Motor neuron (in vitro differentiated cells): Measurements from ENCODE around the gene TMC8. TPM values are rescaled to one million over a fixed set of nuclear protein-coding genes. Genes with fewer than 3 reads are reported as not detected.

Experiments used
- ATAC-seq, 8 experiments: fragments of 200-7000 bp; cut with Tn5 transposase; replicated peaks in 6 of 8; 2 replicates each; pipeline ENCODE4 v1.8.0; 2021; ENCODE audit warnings: mild to moderate bottlenecking in 8 of 8, moderate library complexity in 8 of 8
- H3K27ac ChIP-seq, 2 donors: fragments of 250-450 bp; sonication (Bioruptor Pico); 2 replicates each; pipeline ENCODE4 v1.9.0; 2021; ENCODE audit warnings: antibody characterized with exemption in 2 of 2, mild to moderate bottlenecking in 2 of 2, moderate library complexity in 1 of 2
- H3K4me1 ChIP-seq, 2 donors: fragments of 250-450 bp; sonication (Bioruptor Pico); replicated peaks in 1 of 2; 2 replicates each; pipeline ENCODE4 v1.6.1; 2021; ENCODE audit warnings: antibody characterized with exemption in 2 of 2, mild to moderate bottlenecking in 2 of 2, moderate library complexity in 1 of 2
- H3K4me3 ChIP-seq, 5 donors: fragments of 250-450 bp; sonication (Bioruptor Pico); 2 replicates each; pipeline ENCODE4 v1.9.0; 2021; ENCODE audit warnings: antibody characterized with exemption in 5 of 5, mild to moderate bottlenecking in 5 of 5, moderate library complexity in 4 of 5
- WGBS, 10 experiments: fragments of 450-650 bp; shearing (Covaris generic); methylation state at CpG; one replicate each; pipeline ENCODE4 v1.0.0; 2022; 5-methylcytosine and 5-hydroxymethylcytosine counted together
- in situ Hi-C, 9 experiments: fragments of 400-800 bp; cut with MboI; loops; one replicate each; pipeline ENCODE4 v1.15.0; 2021; ENCODE audit warnings: low sequenced_read_pairs in 9 of 9, low pct_unique_long_range_greater_than_20kb in 2 of 9; ENCODE audit not compliant: unreplicated experiment in 9 of 9
- total RNA-seq, 8 experiments: library from RNA; unstranded; fragments of 300-600 nt; gene quantifications; 2 replicates each; pipeline versions ENCODE4 v1.2.3 to v1.2.4, GENCODE V29; 2022

TMC8 gene
- total RNA-seq, 8 experiments from 2014 or later, result 0.10 to 1.4 (median 0.58) TPM; not detected in 1

DNA sequence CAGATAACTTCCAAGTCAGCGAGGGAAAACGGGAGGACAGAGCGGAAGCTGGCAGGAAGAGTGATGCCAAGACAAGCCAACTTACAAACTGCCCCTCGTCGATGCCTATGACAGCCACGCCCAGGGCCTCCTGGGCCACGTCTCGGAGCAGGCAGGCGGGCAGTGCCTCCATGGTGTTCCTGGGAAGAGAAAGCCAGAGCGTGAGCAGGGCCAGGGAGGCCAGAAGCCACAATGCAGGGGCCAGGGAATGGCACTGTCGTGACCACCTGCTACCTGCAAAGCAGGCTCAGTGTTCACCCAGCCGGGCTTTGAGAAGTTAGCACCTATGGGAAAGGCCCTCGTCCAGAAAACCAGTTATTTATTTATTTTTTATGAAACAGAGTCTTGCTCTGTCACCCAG lies 51.9 kb downstream of the TMC8 start:
- Histone ChIP-seq H3K4me1 (peaks cover 0 to 7% of the 10 kb centered on the region in 2 donors), H3K27ac (no peak overlapping the region), H3K4me3 (no peak overlapping the region)
- ATAC-seq, result no peak
- 84 to 100% (median 94%) methylated on average over 2 to 10 of the region's 13 CpGs; no CpG with 5 or more reads in 4 of the 10 experiments for WGBS, 10 experiments
- in situ Hi-C loops, result no loop called here

GRCh38 chr17:78183916-78184315 lies 53.3 kb downstream of the TMC8 start:
- H3K27ac ChIP-seq, result no peak overlapping the region
- 57 to 100% (median 95%) methylated on average over 1 to 7 of the region's 12 CpGs; no CpG with 5 or more reads in 3 of the 10 experiments for WGBS, 10 experiments
- ATAC-seq, result no peak
- in situ Hi-C loops, result no loop called here
- H3K4me3 ChIP-seq, result no peak overlapping the region
- peaks cover 0 to 16% of the 10 kb centered on the region in 2 donors for H3K4me1 ChIP-seq

- Histone ChIP-seq H3K4me1 (peaks cover 0 to 16% of the 10 kb centered on the region in 2 donors), H3K4me3 (no peak overlapping the region), H3K27ac (no peak overlapping the region)
- no peak for ATAC-seq
- 50 to 100% (median 83%) methylated on average over 1 to 8 of the region's 10 CpGs; no CpG with 5 or more reads in 3 of the 10 experiments for WGBS, 10 experiments
- in situ Hi-C loops, result no loop called here
Observed at GRCh38 chr17:78184351-78184750, 53.8 kb downstream of the TMC8 start.

- Histone ChIP-seq H3K27ac (no peak overlapping the region), H3K4me1 (peaks cover 0 to 16% of the 10 kb centered on the region in 2 donors), H3K4me3 (no peak overlapping the region)
- WGBS, 10 experiments, result 80 to 100% (median 88%) methylated on average over 1 to 6 of the region's 9 CpGs; no CpG with 5 or more reads in 3 of the 10 experiments
- in situ Hi-C loops, result no loop called here
- ATAC-seq, result no peak
Observed at GRCh38 chr17:78184868-78185267, 54.3 kb downstream of the TMC8 start.

DNA sequence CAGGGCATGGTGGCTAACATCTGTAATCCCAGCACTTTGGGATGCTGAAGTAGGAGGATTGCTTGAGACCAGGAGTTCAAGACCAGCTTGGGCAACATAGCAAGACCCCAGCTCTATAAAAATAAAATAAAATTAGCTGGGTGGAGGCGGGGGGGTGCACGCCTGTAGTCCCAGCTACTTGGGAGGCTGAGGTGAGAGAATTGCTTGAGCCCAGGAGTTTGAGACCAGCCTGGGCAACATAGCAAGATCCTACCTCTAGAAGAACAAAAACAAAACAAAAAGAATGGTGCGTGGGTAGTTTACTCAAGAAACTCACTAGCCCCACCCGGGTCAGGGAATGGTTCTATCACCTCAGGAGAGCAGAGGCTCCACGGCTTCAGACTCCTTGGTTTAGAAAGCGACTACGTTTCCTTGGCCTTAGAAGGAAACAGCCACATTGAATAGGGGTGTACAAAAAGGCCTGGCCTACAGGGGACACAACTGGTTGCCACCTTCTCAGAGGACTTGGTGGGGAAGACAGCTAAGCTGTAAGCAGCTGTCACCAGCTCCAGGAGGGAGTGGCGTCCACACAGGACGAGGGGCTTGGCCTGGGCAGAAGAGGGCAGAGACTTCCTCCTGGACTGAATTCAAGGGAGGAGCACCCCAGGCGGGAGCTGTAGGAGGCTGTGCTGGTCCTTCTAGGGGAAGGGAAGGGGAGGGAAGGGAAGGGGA lies 55.6 kb downstream of the TMC8 start:
- no peak overlapping the region for H3K27ac ChIP-seq
- in situ Hi-C loops, result no loop called here
- ATAC-seq, result peak in 3 of 8 experiments; percentile 22 to 33 (median 33)
- H3K4me3 ChIP-seq, result peak overlapping the region in 2 of 5 donors; percentile 43 to 46
- peaks cover 0 to 16% of the 10 kb centered on the region in 2 donors for H3K4me1 ChIP-seq
- 0 to 100% (median 63%) methylated on average over 1 to 6 of the region's 10 CpGs; no CpG with 5 or more reads in 2 of the 10 experiments for WGBS, 10 experiments

DNA sequence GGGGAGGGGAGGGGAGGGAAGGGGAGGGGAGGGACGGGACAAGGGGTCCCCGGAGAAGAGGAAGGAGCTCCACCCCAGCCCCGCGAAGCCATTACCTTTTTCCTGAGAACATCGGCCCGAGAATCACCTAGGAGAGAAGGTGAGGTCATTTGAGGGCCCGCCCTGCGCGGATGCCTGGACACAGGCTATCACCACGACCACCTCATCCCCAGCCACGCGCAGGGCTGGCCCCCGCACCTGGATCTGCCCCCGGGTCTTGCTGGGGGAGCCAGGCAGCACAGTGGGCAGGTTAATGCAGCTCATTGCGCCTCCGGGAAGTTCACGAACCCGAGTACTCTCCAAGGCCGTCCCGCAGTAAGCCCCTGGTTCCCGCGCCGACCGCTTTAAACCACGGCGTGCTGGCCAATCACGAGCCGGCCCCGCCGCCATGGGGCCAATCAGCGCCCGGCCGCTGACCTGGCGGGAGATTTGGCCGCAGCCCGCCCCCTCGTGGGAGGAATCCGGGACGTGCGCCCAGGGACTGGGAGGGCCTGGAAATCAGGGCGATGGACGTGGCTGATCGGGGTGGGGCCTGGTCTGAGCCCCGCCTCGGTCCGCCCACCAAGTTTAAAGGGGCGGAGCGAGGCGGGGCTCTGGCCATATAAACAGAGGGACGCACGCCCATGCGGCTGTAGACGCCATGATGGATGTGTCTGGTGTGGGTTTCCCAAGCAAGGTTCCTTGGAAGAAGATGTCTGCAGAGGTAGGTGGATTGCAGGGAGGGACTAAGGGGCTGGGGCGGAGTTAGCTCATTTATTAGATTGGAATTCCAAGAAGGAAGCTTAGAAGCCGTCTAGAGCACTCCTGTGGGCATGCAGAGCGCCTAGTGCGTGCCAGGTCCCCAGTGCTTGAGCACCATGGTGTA lies 56.4 kb downstream of the TMC8 start, which contains the start of the genes AFMID and TK1:
TSS of gene AFMID (plus strand) at position 671 of the 904 bp plus-strand sequence. CDS start at position 680, 9 bp downstream.
TSS of gene TK1 (minus strand) at position 361 of the 904 bp plus-strand sequence. CDS start at position 303, 58 bp downstream.
- Histone ChIP-seq H3K4me1 (peaks cover 0 to 16% of the 10 kb centered on the region in 2 donors), H3K4me3 (peak within 1 kb of the TSS; percentile 24 to 50 (median 43)), H3K27ac (no peak within 1 kb of the TSS)
- in situ Hi-C loops, result no loop called here
- peak; percentile 95 to 98 (median 97) for ATAC-seq
- 0 to 60% (median 9%) methylated on average over 1 to 16 of the region's 57 CpGs; no CpG with 5 or more reads in 2 of the 10 experiments for WGBS, 10 experiments

Other genes starting within 250 kb of the TMC8 start
- gene TNRC6C, start 172.1 kb upstream of the TMC8 start, total RNA-seq, result 10 to 100 TPM in 7 of 8 experiments, 1 to 10 TPM in 1; 5.6 to 20.6 (median 16.1) TPM
- 10 to 100 TPM in 2 of 8 experiments, 1 to 10 TPM in 5, under 1 TPM in 1; 0.67 to 18.6 (median 5.2) TPM for gene TMC6, start 2.0 kb upstream of the TMC8 start, total RNA-seq
- under 1 TPM in 5 of 8 experiments, not detected in 3; 0.09 to 0.71 (median 0.46) TPM for gene C17orf99, start 15.6 kb downstream of the TMC8 start, total RNA-seq
- 10 to 100 TPM in 4 of 8 experiments, 1 to 10 TPM in 4; 2.6 to 61.6 (median 8.2) TPM for gene SYNGR2, start 37.8 kb downstream of the TMC8 start, total RNA-seq
- 10 to 100 TPM in 3 of 8 experiments, 1 to 10 TPM in 3, under 1 TPM in 2; 0.50 to 59.5 (median 1.9) TPM for gene TK1, start 56.3 kb downstream of the TMC8 start, total RNA-seq
- gene AFMID, start 56.6 kb downstream of the TMC8 start, total RNA-seq, result 10 to 100 TPM in 6 of 8 experiments, 1 to 10 TPM in 2; 5.1 to 34.7 (median 21.2) TPM
- gene BIRC5, start 83.5 kb downstream of the TMC8 start, total RNA-seq, result 10 to 100 TPM in 3 of 8 experiments, 1 to 10 TPM in 4, under 1 TPM in 1; 0.46 to 72.6 (median 3.1) TPM
- gene TMEM235, start 100.9 kb downstream of the TMC8 start, total RNA-seq, result under 1 TPM in 3 of 8 experiments, not detected in 5; 0.13 to 0.66 (median 0.31) TPM
- 10 to 100 TPM in 4 of 8 experiments, 1 to 10 TPM in 4; 1.7 to 73.8 (median 8.3) TPM for gene SOCS3, start 229.3 kb downstream of the TMC8 start, total RNA-seq
- gene PGS1, start 247.9 kb downstream of the TMC8 start, total RNA-seq, result 10 to 100 TPM; 15.0 to 43.8 (median 22.0) TPM